Head of caudate nucleus (tissue), 42 donors: ENCODE results near the gene MBTPS2.
A peak's percentile ranks its signal among the peaks of the same experiment; 100 is the strongest.

Experiments used
- DNase-seq, 42 donors: peaks; one replicate each; pipeline versions ENCODE4 v3.0.0 to v3.0.0-alpha.2; 2020 to 2021; ENCODE audit warnings: mixed read lengths in 7 of 42
- intact Hi-C: fragments of 100-400 bp; cut with DNase I; formaldehyde crosslinking; loops from one replicate; pipeline ENCODE4 v1.15.0; 2022

The MBTPS2 gene

GRCh38 chrX:21929209-21929608 is 89.8 kb downstream of the MBTPS2 start:
- intact Hi-C loops = no loop called here
- no peak for DNase-seq

GRCh38 chrX:21930986-21931385 is 91.6 kb downstream of the MBTPS2 start:
- no peak for DNase-seq
- intact Hi-C loops = no loop called here

- DNase-seq = peak in 1 of 42 donors; percentile 56
- intact Hi-C loops = no loop called here
These were observed 93.0 kb downstream of the MBTPS2 start for GRCh38 chrX:21932292-21933002.

- intact Hi-C loops = no loop called here
- no peak for DNase-seq
These were observed 93.7 kb downstream of the MBTPS2 start for GRCh38 chrX:21933077-21933476.

DNA sequence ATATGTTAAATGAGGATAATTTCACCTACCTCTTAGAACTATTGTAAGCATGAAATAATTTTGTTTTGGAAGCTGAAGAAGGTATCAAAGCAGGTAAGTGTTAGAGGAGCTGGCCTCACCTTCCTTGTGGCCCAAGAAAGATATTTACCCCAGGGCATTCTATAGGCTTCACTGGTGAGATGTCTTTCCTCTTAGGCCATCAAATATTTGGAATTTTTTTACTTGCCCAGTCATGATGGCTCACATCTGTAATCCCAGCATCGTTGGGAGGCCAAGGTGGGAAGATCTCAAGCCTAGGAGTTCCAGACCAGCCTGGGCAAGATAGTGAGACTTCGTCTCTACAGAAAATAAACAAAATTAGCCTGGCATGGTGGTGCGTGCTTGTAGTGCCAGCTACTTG is 95.0 kb downstream of the MBTPS2 start:
- intact Hi-C loops = no loop called here
- no peak for DNase-seq
